HG03095 (cell line): ENCODE data around the gene RASL11A.
"Not testable (repeated sequence)": the region's sequence is repeated elsewhere in the genome, so short reads cannot be mapped to it uniquely, and the experiment has no call there.

Source experiments
- ATAC-seq: cut with Tn5 transposase; IDR thresholded peaks from one replicate; pipeline ENCODE4 v1.9.1; 2021; ENCODE audit warnings: moderate library complexity; ENCODE audit not compliant: unreplicated experiment

The RASL11A gene

GRCh38 chr13:27270594-27271520, at the start of gene RASL11A:
Gene RASL11A (plus strand): TSS chr13:27270830. CDS start chr13:27270945, 115 bp downstream.
- ATAC-seq, result peak; percentile 85

GRCh38 chr13:27222100-27222499, 48.5 kb upstream of the RASL11A start:
- not testable (repeated sequence) for ATAC-seq

GRCh38 chr13:27226991-27227390, 43.6 kb upstream of the RASL11A start:
- ATAC-seq, result no peak

- no peak for ATAC-seq
These were observed 42.5 kb upstream of the RASL11A start for GRCh38 chr13:27228131-27228530.

GRCh38 chr13:27229642-27230041, 41.0 kb upstream of the RASL11A start:
- ATAC-seq, result no peak

GRCh38 chr13:27233964-27234363, 36.7 kb upstream of the RASL11A start:
- ATAC-seq, result no peak

GRCh38 chr13:27236478-27236877, 34.2 kb upstream of the RASL11A start:
- no peak for ATAC-seq

- ATAC-seq, result no peak
These were observed 27.9 kb upstream of the RASL11A start for GRCh38 chr13:27242702-27243101.

GRCh38 chr13:27245610-27246009, 25.0 kb upstream of the RASL11A start:
- ATAC-seq, result no peak

GRCh38 chr13:27250833-27251165, 19.8 kb upstream of the RASL11A start:
- no peak for ATAC-seq

GRCh38 chr13:27251166-27252091, 19.2 kb upstream of the RASL11A start, which contains the start of gene RPL21:
Gene RPL21 (plus strand): TSS chr13:27251558. CDS start chr13:27253777, 2,219 bp downstream.
- ATAC-seq, result peak; percentile 94

- no peak for ATAC-seq
These were observed 18.2 kb upstream of the RASL11A start for GRCh38 chr13:27252467-27252866.

GRCh38 chr13:27257233-27257568, 13.4 kb upstream of the RASL11A start:
- no peak for ATAC-seq

GRCh38 chr13:27257648-27258253, 12.9 kb upstream of the RASL11A start:
- no peak for ATAC-seq

GRCh38 chr13:27258637-27259386, 11.8 kb upstream of the RASL11A start:
- ATAC-seq, result no peak

- no peak for ATAC-seq
These were observed 10.8 kb upstream of the RASL11A start for GRCh38 chr13:27259831-27260230.

GRCh38 chr13:27261396-27261795, 9.2 kb upstream of the RASL11A start:
- ATAC-seq, result no peak

- no peak for ATAC-seq
These were observed 7.2 kb upstream of the RASL11A start for GRCh38 chr13:27263438-27263837.

- ATAC-seq, result no peak
These were observed 6.4 kb upstream of the RASL11A start for GRCh38 chr13:27264181-27264580.

- no peak for ATAC-seq
These were observed 6.0 kb upstream of the RASL11A start for GRCh38 chr13:27264648-27265047.

GRCh38 chr13:27266917-27267316, 3.7 kb upstream of the RASL11A start:
- no peak for ATAC-seq
